ENCODE results near the gene INO80C.

Gene INO80C

DNA sequence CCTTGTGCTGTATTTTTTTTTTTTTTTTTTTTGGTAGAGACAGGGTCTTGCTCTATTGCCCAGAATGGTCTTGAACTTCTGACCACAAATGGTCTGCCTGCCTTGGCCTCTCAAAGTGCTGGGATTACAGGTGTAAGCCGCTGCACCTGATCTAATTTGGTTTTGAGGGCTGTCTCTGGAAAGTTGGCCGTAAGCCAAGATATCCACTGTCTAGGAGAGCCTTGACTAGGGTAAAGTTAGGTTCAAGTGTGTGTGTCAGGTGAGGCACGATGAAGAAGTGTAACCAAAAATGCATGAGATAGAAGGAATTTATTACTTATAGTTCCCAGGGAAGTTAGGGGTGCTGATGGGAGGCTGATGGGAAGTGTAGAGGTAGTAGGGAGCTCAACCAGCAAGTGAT lies 46.7 kb downstream of the INO80C start:
- DNase-seq (ENCODE audit: insufficient read length, low spot score) (no peak), FAIRE-seq (no peak)
- no peak for TF ChIP-seq POLR2A (IDR thresholded peaks at IDR 0.05; ENCODE audit: low read depth, low read length)

- FAIRE-seq (no peak), DNase-seq (ENCODE audit: insufficient read length, low spot score) (no peak)
- no peak for TF ChIP-seq POLR2A (IDR thresholded peaks at IDR 0.05; ENCODE audit: low read depth, low read length)
Observed at GRCh38 chr18:35444636-35445035, 53.1 kb downstream of the INO80C start.

GRCh38 chr18:35443847-35444246 lies 53.9 kb downstream of the INO80C start:
- FAIRE-seq, result no peak
- TF ChIP-seq POLR2A (IDR thresholded peaks at IDR 0.05; ENCODE audit: low read depth, low read length), result no peak
- no peak for DNase-seq (ENCODE audit: insufficient read length, low spot score)

DNA sequence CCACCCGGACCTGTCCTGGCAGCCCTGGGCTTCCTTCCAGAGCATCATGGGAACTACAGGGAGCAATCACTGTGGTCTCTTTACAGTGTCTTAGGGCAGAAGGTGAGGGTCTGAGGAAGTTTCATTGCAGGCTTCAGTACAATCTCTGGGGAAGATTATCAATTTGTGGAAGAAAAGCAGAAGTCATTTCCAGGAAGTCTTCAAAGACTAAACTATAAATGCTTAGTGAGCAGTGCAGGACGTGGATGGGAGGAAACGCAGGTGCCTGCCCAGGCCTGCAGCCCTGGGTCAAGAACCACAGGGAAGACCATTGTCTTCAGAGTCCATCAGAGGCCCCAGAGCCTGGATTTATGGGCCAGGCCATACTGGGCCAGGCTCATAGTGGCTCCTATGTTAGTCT lies 54.3 kb downstream of the INO80C start:
- FAIRE-seq (no peak), DNase-seq (ENCODE audit: insufficient read length, low spot score) (no peak)
- TF ChIP-seq POLR2A (IDR thresholded peaks at IDR 0.05; ENCODE audit: low read depth, low read length), result no peak

DNA sequence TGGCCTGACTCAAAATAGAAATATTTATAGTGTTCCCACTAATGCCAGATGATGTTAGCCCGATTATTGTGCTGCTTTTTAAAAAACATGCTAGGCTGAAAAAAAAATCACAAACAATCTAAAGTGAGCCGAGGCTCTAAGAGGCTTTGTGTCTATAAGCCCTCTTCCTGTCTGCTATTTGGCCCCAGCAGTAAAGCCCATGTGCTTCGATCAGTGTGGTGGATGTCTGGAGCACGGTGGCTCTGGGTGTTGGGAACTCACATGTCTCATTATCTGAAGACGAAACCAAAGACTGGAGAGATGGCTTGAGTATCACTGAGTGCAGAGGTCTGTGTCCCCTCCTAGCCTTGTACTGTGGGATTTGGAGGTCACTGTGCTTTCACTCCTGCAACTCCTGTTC lies 55.1 kb downstream of the INO80C start:
- TF ChIP-seq POLR2A (IDR thresholded peaks at IDR 0.05; ENCODE audit: low read depth, low read length), result no peak
- DNase-seq (ENCODE audit: insufficient read length, low spot score), result no peak
- no peak for FAIRE-seq

GRCh38 chr18:35441857-35442595 lies 55.7 kb downstream of the INO80C start:
- FAIRE-seq, result no peak
- TF ChIP-seq POLR2A (IDR thresholded peaks at IDR 0.05; ENCODE audit: low read depth, low read length), result no peak
- DNase-seq (ENCODE audit: insufficient read length, low spot score), result no peak

GRCh38 chr18:35438480-35439234 lies 59.1 kb downstream of the INO80C start:
- DNase-seq (ENCODE audit: insufficient read length, low spot score) (no peak), FAIRE-seq (no peak)
- TF ChIP-seq POLR2A (IDR thresholded peaks at IDR 0.05; ENCODE audit: low read depth, low read length), result no peak

DNA sequence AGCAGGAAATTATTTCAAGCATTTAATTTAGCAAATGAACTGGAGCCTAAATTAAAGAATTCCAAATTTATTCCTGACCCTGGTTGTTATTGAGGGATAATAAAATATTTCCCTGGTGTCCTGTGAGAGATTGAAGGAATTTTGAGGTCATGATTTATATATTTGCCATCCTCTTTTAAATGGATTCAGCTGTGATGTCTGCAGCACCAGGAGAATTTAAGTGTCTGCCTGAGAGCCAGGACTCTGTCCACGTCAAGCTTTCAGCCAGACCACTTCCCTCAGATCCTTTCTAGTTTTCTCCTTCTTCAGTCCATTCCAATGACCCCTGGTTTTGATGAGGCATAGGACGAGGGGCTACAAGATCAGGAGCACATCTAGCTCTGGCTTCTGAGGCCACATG lies 59.9 kb downstream of the INO80C start:
- DNase-seq (ENCODE audit: insufficient read length, low spot score) (no peak), FAIRE-seq (no peak)
- TF ChIP-seq POLR2A (IDR thresholded peaks at IDR 0.05; ENCODE audit: low read depth, low read length), result no peak

GRCh38 chr18:35436076-35436649 lies 61.6 kb downstream of the INO80C start:
- no peak for TF ChIP-seq POLR2A (IDR thresholded peaks at IDR 0.05; ENCODE audit: low read depth, low read length)
- FAIRE-seq (no peak), DNase-seq (ENCODE audit: insufficient read length, low spot score) (no peak)

- TF ChIP-seq POLR2A (IDR thresholded peaks at IDR 0.05; ENCODE audit: low read depth, low read length), result no peak
- DNase-seq (ENCODE audit: insufficient read length, low spot score) (no peak), FAIRE-seq (no peak)
Observed at GRCh38 chr18:35435401-35435800, 62.4 kb downstream of the INO80C start.

DNA sequence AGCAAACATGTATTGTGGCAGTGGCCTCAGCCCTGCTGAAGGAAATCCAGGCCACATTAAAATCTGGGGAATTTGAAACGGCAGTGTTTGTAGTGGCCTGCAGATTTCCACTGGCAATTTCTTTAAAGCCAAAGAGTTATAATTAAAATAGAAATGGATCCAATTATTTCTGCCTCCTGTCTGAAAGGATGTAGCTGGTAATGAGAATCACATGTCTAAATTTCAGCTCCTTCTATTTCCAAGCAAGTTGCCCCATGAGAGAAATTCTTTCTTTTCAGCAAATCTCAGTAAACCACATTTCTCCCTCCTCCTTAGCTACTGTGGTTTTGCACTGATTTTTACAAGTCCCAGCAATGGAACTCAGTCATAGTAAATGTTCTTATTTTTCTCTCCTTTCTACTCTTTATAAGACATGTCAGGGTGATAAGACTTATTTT lies 65.2 kb downstream of the INO80C start:
- no peak for DNase-seq (ENCODE audit: insufficient read length, low spot score)
- TF ChIP-seq POLR2A (IDR thresholded peaks at IDR 0.05; ENCODE audit: low read depth, low read length), result no peak
- FAIRE-seq, result no peak

DNA sequence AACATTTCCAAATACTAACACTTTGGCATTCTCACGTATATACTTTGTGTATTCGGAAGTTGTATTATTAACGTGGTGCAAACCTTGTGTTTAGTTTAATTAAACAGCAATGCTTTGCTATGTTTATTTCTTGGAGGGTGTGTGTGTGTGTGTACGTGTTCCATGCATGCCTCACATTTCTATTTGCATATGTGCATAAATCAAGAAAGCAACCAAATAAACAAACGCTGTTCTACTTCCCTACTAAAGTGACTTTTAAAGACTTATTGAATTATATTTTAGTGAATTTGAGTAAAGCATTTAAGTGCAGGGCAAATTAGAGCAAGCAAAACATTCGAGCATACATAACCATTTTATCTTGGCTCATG lies 66.4 kb downstream of the INO80C start:
- FAIRE-seq (no peak), DNase-seq (ENCODE audit: insufficient read length, low spot score) (no peak)
- TF ChIP-seq POLR2A (IDR thresholded peaks at IDR 0.05; ENCODE audit: low read depth, low read length), result no peak

DNA sequence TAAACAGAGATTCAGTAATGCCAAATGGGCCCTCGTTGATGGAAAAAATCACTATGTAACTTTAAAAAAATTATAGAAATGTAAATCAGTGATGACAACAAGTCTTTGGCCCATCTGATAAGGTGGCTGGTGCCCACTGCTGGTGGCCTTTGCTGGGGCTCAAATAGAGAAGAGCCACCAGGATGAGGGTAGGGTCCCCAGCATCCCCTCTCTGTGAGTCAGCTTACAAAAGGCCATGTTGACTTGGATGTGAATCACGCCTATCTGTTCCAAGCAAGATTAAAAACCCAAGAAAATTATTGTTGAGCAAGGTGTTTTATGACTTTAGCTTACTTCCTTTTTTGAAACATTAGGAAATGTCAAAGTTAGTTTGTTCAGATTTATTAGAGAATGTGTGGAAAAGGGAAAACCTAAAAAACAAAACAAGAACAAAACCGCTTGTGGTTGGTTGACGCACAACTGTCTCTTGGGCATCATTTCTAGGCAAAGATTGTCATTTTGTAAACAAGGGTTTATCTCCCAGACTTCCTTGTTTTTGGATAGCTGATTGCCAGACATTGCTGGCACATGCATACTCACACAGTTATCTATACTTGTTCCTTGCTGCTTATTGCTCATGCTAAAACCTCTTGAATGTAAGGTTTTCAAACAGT lies 66.9 kb downstream of the INO80C start:
- no peak for TF ChIP-seq POLR2A (IDR thresholded peaks at IDR 0.05; ENCODE audit: low read depth, low read length)
- FAIRE-seq, result no peak
- DNase-seq (ENCODE audit: insufficient read length, low spot score), result no peak

GRCh38 chr18:35426786-35427185 lies 71.0 kb downstream of the INO80C start:
- DNase-seq (ENCODE audit: insufficient read length, low spot score) (no peak), FAIRE-seq (no peak)
- no peak for TF ChIP-seq POLR2A (IDR thresholded peaks at IDR 0.05; ENCODE audit: low read depth, low read length)

Measured in H54 (cell line).